ENCODE data around the gene MRPS6.

Gene MRPS6

DNA sequence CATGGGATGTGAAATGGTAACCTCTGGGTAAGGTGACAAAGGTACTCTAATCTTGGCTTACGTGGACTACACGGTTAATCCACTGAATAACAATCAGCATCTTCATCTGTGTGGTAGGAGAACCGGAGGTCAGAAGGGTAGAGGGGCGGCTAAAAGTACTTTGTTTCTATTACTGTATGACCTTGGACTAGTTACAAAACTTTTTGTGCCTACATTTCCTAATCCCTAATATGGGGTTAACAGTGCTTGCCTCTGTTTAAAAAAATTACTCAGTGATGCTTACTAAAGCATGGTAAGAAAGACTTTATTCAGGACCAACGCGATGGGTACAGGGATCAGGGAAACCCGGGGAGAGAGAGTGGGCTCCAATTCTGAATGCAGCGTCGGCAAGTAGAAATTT is 1.7 kb upstream of the MRPS6 start:
- H3K4me3 ChIP-seq (replicated peaks; ENCODE audit: low read depth, low read length) = no peak overlapping the region
- DNase-seq (ENCODE audit: low read depth) = no peak
- TF ChIP-seq CTCF (IDR thresholded peaks at IDR 0.05; ENCODE audit: low read length, missing control alignments) = no peak

DNA sequence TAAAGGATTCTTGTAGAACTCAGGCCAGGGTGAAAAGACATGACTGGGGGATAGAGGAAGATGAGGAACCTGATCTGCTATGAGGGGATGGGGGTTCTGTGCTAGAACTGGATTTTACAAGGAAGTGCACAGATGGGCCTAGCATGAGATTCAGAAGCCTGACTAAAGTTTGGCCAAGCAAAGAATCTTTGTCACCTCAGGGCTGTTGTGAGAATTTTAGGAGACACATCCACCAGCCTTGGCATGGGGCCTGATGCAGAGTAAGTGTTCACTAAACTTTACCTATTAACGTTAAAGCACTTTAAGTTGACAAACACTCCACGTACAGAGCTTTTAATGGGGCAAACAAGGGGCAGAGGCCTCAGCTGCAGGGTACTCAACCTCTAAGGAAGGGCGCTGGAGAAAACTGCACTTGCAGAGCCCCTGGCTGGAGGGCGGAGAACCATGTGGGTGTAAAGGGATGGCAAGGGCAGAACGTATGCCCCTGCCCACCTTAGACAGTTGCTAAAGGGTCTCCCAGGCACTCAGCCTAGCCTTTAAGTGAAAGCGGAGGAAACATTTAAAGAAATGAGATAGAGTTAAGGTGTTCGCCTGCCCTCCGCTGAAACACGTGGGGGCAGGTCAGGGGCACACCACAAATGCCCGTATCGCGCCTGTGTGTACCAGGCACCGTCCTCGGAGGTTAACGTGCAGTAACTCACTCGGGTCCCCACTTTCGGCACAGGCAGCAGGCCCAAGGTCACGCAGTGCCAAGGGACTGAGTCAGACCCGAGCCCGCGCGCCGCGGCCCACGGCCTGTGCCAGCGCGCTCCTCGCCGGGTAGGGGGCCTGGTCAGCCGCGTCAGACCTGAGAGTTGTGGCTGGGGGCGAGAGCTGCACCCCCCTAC is 990 bp upstream of the MRPS6 start:
- TF ChIP-seq CTCF (IDR thresholded peaks at IDR 0.05; ENCODE audit: low read length, missing control alignments) = no peak
- H3K4me3 ChIP-seq (replicated peaks; ENCODE audit: low read depth, low read length) = peak overlapping the region; percentile 54
- DNase-seq (ENCODE audit: low read depth) = no peak

- peak; percentile 24 for DNase-seq (ENCODE audit: low read depth)
- TF ChIP-seq CTCF (IDR thresholded peaks at IDR 0.05; ENCODE audit: low read length, missing control alignments) = no peak
- peak overlapping the region; percentile 73 for H3K4me3 ChIP-seq (replicated peaks; ENCODE audit: low read depth, low read length)
Observed at GRCh38 chr21:34073749-34074282, 438 bp downstream of the MRPS6 start.

GRCh38 chr21:34074283-34075090 is 1.1 kb downstream of the MRPS6 start:
- peak; percentile 23 for DNase-seq (ENCODE audit: low read depth)
- peak overlapping the region; percentile 70 for H3K4me3 ChIP-seq (replicated peaks; ENCODE audit: low read depth, low read length)
- TF ChIP-seq CTCF (IDR thresholded peaks at IDR 0.05; ENCODE audit: low read length, missing control alignments) = no peak

- no peak for TF ChIP-seq CTCF (IDR thresholded peaks at IDR 0.05; ENCODE audit: low read length, missing control alignments)
- no peak for DNase-seq (ENCODE audit: low read depth)
- peak overlapping the region; percentile 70 for H3K4me3 ChIP-seq (replicated peaks; ENCODE audit: low read depth, low read length)
Observed at GRCh38 chr21:34075091-34075425, 1.7 kb downstream of the MRPS6 start.

DNA sequence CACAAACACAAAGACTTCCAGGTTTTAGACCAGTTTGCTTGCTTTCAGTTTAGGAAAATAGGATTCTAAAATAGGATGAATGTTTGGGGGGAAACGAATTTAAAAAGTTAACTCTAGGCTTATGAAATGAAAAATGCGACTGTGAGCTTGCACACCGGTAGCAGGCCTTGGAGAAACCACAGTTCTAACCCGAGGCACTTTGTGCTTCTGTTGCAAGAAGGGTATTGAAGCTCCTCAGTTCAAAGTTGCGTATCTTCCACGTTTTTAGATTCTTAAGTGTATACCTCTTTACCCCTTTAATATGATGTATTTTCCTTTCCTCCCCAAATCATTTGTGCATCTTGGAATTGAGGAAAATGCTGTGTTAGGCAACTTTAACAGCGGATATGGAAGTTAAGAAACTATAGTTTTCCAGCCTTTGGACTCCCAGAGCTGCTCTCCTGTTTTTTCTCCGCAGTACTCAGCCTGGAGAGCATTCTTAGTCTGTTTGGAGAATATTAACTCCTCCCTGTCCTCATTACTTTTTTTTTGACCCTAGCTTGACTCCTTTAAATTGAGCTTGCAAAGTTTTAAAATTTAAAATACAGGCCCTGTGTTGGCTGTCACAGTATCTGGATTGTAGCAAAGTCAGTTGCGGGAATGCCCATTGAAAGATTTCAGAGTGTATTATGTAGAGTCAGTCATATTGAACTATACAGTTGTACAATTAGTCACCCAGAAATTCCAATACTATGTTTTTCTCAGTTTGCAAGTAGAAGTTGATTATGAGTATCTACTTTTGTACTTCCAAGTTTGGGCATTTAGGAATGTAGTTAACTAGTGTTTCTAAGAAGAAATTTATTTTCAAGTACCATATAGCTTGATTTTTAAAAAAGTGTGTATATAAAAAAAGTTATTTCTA is 2.6 kb downstream of the MRPS6 start:
- H3K4me3 ChIP-seq (replicated peaks; ENCODE audit: low read depth, low read length) = no peak overlapping the region

More for the DNA sequence above, 2.6 kb downstream of the MRPS6 start:
- no peak for DNase-seq (ENCODE audit: low read depth)
- no peak for TF ChIP-seq CTCF (IDR thresholded peaks at IDR 0.05; ENCODE audit: low read length, missing control alignments)
